Measurements from ENCODE around the gene OTUB1. TPM values are rescaled to one million over a fixed set of nuclear protein-coding genes. Genes with fewer than 3 reads are reported as not detected.

Gene OTUB1
- total RNA-seq, 4 donors from 2014 or later: 35.0 to 86.7 (median 50.4) TPM

GRCh38 chr11:64023712-64024710 lies 37.8 kb downstream of the OTUB1 start:
- H3K4me1 ChIP-seq: peaks cover 0 to 15% (median 3%) of the 10 kb centered on the region in 4 donors
- H3K27me3 ChIP-seq: peaks cover 0 to 10% of the 10 kb centered on the region in 2 donors
- H3K36me3 ChIP-seq: no peaks in the 10 kb centered on the region
- TF ChIP-seq, protein P1, sequence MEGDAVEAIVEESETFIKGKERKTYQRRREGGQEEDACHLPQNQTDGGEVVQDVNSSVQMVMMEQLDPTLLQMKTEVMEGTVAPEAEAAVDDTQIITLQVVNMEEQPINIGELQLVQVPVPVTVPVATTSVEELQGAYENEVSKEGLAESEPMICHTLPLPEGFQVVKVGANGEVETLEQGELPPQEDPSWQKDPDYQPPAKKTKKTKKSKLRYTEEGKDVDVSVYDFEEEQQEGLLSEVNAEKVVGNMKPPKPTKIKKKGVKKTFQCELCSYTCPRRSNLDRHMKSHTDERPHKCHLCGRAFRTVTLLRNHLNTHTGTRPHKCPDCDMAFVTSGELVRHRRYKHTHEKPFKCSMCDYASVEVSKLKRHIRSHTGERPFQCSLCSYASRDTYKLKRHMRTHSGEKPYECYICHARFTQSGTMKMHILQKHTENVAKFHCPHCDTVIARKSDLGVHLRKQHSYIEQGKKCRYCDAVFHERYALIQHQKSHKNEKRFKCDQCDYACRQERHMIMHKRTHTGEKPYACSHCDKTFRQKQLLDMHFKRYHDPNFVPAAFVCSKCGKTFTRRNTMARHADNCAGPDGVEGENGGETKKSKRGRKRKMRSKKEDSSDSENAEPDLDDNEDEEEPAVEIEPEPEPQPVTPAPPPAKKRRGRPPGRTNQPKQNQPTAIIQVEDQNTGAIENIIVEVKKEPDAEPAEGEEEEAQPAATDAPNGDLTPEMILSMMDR (IDR thresholded peaks at IDR 0.05): no peak
- no peak for TF ChIP-seq POLR2A (IDR thresholded peaks at IDR 0.05)
- TF ChIP-seq EP300 (IDR thresholded peaks at IDR 0.05): no peak
- DNase-seq (ENCODE audit: low spot score in 2 of 2): no peak
- WGBS, 2 donors: 85 to 87% methylated on average over 20 of the region's 20 CpGs
- no peak overlapping the region for H3K27ac ChIP-seq
- H3K4me3 ChIP-seq: no peak overlapping the region
- H3K9me3 ChIP-seq: no peaks in the 10 kb centered on the region

GRCh38 chr11:64025205-64025604 lies 39.0 kb downstream of the OTUB1 start:
- Histone ChIP-seq H3K4me3 (no peak overlapping the region), H3K4me1 (peaks cover 0 to 14% (median 3%) of the 10 kb centered on the region in 4 donors), H3K36me3 (no peaks in the 10 kb centered on the region), H3K27me3 (peaks cover 0 to 16% of the 10 kb centered on the region in 2 donors), H3K27ac (no peak overlapping the region), H3K9me3 (no peaks in the 10 kb centered on the region)
- 78 to 84% methylated on average over 4 of the region's 4 CpGs for WGBS, 2 donors
- TF ChIP-seq, protein P1 (IDR thresholded peaks at IDR 0.05): no peak
- TF ChIP-seq EP300 (IDR thresholded peaks at IDR 0.05) (no peak), POLR2A (IDR thresholded peaks at IDR 0.05) (no peak)
- no peak for DNase-seq (ENCODE audit: low spot score in 2 of 2)

- no peaks in the 10 kb centered on the region for H3K36me3 ChIP-seq
- H3K27me3 ChIP-seq: peaks cover 0 to 16% of the 10 kb centered on the region in 2 donors
- H3K27ac ChIP-seq: no peak overlapping the region
- WGBS, 2 donors: 80 to 85% methylated on average over 7 of the region's 7 CpGs
- no peaks in the 10 kb centered on the region for H3K9me3 ChIP-seq
- TF ChIP-seq, protein P1 (IDR thresholded peaks at IDR 0.05): no peak
- TF ChIP-seq EP300 (IDR thresholded peaks at IDR 0.05) (no peak), POLR2A (IDR thresholded peaks at IDR 0.05) (no peak)
- DNase-seq (ENCODE audit: low spot score in 2 of 2): no peak
- H3K4me3 ChIP-seq: no peak overlapping the region
- H3K4me1 ChIP-seq: peaks cover 0 to 14% (median 3%) of the 10 kb centered on the region in 4 donors
Observed at GRCh38 chr11:64026575-64027205, 40.5 kb downstream of the OTUB1 start.

DNA sequence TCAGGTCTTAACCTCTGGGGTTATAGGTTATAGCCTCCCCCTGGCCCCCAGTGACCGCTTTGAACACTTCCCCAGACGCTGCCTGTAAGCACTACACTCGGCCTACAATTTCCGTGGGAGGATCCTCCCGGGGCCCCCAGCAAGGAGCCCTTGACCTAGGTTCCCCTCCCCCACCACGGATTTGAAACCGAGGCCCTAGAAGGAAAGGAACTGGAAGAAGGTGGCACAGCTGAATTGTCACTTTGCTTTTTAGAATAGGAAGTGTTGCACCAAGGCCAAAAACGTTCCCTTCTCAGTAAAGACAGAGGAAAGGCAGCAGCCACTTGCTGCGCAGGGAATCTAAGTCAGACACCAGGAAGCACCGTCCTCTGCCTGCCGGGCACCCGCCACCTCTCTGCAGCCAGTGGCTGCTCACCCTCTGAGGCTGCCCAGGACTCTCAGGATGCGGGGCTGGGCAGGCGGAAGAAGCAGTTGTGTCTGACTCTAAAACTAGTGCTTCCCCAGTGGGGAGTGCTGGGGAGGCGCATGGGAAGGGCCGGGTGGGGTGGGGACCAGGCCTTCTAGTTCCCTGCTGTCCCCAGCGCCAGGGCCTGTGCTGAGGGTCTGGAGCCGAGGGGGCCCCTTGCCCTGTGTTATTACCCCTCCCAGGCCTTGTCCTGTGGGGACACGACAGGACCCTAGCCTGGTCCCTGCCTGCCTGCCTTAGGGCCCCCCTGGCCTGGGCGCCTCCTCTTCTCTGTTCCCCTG lies 41.6 kb downstream of the OTUB1 start:
- H3K4me1 ChIP-seq: peaks cover 0 to 14% (median 3%) of the 10 kb centered on the region in 4 donors
- H3K9me3 ChIP-seq: no peaks in the 10 kb centered on the region
- H3K27ac ChIP-seq: no peak overlapping the region
- WGBS, 2 donors: 37 to 49% methylated on average over 18 to 20 of the region's 20 CpGs
- TF ChIP-seq EP300 (IDR thresholded peaks at IDR 0.05) (no peak), POLR2A (IDR thresholded peaks at IDR 0.05) (no peak)
- TF ChIP-seq, protein P1 (IDR thresholded peaks at IDR 0.05): no peak
- H3K4me3 ChIP-seq: peak overlapping the region in 1 of 4 donors; percentile 19
- no peak for DNase-seq (ENCODE audit: low spot score in 2 of 2)
- no peaks in the 10 kb centered on the region for H3K36me3 ChIP-seq
- H3K27me3 ChIP-seq: peaks cover 0 to 16% of the 10 kb centered on the region in 2 donors

Data from tibial nerve (tissue), 4 donors.